KG1 (cell line): Measurements from ENCODE around the gene COL7A1.
"Not testable (repeated sequence)": the region's sequence is repeated elsewhere in the genome, so short reads cannot be mapped to it uniquely, and the experiment has no call there.

Experiments
- DNase-seq: peaks from one replicate; lab custom pipeline; 2025; lab: John Stamatoyannopoulos, UW

The COL7A1 gene

GRCh38 chr3:48563382-48563918 lies 31.7 kb downstream of the COL7A1 start, which contains the start of gene UCN2:
Gene UCN2 (minus strand): TSS chr3:48563781. CDS start chr3:48563124, 657 bp downstream.
- DNase-seq: no peak

DNA sequence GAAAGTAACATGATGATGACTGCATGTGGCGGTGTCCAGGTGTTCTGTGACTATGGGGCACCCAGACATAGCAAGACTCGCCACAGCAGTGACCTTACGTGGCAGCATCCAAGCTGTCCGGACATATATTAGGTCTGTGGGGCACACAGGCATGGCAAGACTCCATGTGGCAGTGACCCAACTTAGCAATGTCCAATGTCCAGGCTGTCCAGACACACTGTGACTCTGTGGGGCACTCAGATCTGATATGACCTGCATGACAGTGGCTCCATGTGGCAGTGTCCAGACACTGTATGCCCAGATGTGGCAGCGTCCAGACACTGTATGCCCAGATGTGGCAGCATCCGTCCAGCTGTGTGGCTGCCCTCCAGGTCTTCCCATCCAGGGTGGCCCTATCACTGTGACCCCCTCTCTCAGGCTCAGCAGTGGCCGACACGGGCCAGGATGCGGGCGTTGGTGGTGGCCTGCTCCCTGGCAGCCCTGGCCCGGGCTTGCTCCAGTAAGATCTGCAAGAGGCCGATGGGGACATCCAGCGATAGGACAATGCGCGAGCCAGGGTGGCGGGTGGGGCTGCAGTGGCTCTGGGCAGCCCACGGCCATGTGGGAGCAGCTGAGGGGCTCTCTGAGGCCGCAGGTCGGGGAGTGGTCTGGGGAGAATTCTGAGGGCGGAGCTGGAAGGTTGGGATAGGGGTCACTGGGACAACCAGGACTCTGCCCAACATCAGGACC lies 32.6 kb downstream of the COL7A1 start:
- DNase-seq: no peak

- DNase-seq: no peak
Measured at GRCh38 chr3:48561045-48561736, 33.9 kb downstream of the COL7A1 start.

- no peak for DNase-seq
Measured at GRCh38 chr3:48560648-48561018, 34.5 kb downstream of the COL7A1 start.

- no peak for DNase-seq
Measured at GRCh38 chr3:48558493-48559134, 36.5 kb downstream of the COL7A1 start.

DNA sequence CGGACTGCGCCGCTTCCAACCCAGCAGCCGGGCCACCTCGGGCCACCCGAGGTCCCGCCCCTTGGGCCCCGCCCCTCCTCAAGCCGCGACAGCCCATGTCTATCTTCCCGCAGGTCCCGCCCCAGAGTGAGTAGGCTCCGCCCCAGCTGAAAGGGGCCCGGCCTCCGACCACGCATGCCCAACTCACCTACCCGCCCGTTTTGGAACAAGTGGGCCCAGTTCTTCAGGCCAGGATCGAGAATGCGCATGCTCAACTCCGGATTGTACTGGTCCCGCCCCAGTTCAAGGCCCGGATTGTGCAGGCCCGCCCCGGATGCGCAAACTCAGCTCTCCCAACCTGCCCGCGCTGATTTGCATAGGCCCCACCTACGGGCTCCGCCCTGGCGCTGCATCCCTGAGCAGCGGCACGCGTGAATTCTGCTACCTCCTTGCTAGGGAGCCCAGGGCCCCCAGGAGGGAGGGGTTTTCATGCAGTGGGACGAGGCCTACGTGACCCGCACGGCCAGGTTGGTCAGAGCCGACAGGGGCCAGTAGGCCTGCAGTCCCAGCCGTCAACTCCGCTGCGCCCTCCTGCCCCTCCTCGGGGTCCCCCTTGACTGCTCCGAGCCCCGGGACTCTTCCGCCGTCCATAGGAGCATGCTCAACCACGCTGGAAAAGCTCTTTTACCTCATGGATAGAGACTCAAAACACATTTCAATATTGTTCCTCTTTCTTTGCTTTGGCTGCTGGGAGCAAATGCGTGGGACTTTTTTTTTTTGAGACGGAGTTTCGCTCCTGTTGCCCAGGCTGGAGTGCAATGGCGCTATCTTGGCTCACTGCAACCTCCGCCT lies 38.1 kb downstream of the COL7A1 start, which contains the start of gene PFKFB4:
TSS of gene PFKFB4 (minus strand) at position 8 of the 831 bp plus-strand sequence. CDS start 26 bp downstream, outside the sequence.
- DNase-seq: peak; percentile 98

DNA sequence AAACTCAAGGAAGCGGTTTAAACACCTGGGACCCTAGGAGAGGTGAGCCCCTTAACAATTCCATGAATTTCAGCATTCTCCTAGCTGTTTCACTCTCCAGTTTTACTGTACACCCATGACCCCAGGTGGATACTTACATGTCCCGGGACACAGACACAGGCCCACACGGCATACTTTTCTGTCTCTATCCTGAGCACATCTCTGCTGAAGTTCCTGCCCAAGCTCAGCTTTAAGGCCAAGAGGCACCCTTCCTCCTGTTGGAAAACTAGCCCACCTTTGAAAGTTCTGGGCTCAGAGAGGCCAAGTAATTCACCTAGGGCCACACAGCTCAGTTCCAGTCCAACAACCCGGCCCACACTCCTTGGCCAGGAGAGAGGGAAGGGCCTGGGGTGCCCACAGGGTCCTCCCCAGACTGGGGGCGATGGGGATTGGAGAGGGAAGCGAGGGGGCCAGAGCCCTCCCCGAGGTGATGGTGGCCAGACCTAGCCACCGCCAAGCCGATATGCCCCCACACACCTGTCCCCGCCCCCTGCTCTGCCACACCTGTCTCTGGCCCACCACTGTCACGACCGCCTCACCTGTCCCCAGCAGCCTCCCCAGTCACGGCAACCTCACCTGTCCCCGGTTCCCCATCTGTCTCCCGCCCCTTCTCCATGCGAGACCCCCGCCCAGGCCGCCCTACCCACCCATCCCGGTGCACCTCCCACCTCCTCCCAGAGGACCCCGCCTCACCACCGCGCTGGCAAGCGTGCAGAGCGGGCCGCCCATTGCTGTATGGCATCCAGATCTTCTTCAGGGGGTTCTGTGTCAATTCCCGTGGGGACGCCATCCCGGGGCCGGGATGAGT lies 39.0 kb downstream of the COL7A1 start:
- DNase-seq: no peak

DNA sequence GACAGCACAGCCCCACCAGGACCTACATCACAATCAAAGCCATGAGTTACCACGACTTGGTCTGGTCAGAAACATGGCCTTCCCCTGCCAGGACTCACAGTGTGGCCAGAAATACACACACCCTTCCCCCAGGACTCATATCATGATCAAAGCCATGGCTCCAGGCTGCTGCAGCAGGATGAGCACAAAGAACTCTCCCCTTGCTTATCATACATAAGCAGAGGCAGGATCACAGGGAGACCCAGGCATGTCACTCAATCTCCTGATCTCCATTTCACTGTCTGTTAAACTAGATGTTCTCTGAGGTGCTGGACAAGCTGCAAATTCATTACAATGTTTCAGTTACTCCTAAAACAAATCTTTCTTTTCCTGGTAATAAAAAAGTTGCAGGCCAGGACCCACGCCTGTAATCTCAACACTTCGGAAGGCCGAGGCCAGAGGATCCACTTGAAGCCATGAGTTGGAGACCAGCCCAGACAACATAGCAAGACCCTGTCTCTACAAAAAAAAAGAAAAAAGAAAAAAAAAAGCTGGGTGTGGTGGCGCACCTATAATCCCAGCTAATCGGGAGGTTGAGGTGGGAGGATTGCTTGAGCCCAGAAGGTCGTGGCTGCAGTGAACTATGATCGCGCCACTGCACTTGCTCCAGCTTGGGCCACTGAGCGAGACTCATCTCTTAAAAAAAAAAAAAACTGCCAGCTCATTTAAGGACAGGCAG lies 39.7 kb downstream of the COL7A1 start:
- DNase-seq: no peak

- DNase-seq: no peak
Measured at GRCh38 chr3:48553886-48554845, 41.0 kb downstream of the COL7A1 start.

GRCh38 chr3:48553361-48553760 lies 41.8 kb downstream of the COL7A1 start:
- no peak for DNase-seq

GRCh38 chr3:48552111-48552951 lies 42.8 kb downstream of the COL7A1 start:
- DNase-seq: no peak

- DNase-seq: not testable (repeated sequence)
Measured at GRCh38 chr3:48551651-48552050, 43.5 kb downstream of the COL7A1 start.

DNA sequence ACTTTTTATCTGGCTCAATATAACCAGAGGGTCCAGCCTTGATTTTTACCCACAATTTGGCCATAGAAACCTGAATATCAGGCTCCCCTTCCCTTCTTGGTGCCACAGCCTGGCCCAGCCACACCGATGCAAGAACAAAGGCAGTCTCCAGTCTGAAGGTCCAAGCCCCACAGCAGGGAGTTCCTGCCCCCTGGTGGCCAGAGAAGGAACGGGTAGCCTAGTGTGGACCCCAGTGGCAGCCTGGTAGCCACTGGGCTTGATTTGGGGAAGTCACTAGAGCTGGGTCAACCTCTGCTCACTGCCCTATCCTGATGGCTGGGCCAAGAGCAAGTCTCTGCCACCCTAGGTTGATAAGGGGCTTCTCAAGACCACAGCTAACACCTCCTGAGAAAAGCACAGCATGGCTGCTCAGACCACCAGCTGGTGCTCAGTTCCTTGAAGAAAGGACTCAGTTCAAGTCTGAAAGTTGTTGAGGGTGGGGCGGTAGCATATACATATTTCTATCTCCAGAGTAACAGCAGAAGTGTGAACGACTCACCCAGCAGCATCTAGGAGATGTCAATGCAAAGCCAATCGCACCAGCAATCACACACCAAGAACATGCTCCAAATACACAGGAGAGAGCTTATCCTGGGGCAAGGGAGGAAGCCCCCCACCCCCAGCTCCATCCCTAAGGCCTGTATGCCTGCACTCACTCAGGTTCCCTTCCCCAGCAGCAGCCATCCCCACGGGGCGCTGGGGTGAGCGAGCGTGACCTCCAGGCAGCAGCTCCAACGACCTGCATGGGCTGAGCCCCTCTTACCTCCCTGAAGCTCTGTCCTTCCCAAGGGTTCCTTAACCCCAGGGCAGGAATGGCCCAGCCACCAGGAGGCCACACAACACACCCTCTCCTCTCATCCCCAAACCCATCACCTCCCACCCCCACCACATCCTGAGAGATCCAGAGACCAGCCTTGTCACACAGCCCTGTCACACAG lies 46.1 kb downstream of the COL7A1 start:
- peak; percentile 64 for DNase-seq

GRCh38 chr3:48548126-48548525 lies 47.0 kb downstream of the COL7A1 start:
- no peak for DNase-seq

DNA sequence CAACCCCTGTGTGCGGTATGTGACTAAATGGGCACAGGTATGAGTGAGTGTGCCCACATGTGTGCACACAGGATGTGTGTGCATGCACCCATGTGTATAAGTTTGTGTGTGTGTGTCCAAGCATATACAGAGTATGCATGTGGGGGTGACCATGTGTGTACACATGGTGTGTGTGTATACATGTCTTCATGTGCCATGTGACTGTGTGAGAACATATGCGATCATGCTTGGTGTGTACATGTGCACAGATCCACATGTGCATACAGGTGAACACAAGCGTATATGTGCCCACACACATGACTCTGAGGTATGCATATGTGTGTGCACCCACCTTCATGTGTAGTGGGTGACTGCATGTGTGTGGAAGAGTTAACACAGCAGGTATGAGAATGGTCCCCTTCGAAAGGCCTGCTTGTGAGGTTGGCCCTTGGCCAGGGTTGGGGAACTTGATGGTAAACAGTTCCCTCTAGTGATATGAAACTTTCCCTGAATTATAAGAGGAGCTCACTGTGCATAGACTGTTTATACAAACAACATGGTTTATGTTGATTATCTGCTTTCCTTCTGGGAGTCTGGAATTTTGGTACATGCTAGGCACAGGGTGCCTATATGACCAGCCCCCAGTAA lies 48.8 kb downstream of the COL7A1 start:
- DNase-seq: no peak

- DNase-seq: no peak
Measured at GRCh38 chr3:48544141-48544540, 51.0 kb downstream of the COL7A1 start.
